Keratinocyte (primary cell): ENCODE results near the gene SCT.

Source experiments
- CTCF ChIP-seq, 3 experiments: IDR thresholded peaks in 1 of 3; conservative IDR thresholded peaks in 1 of 3; optimal IDR thresholded peaks in 1 of 3; 2 replicates in 2 of 3; 3 replicates in 1 of 3; pipeline versions ENCODE3 to v1.5.1; 2011; ENCODE audit warnings: low read length in 3 of 3, mild to moderate bottlenecking in 3 of 3, moderate library complexity in 2 of 3, control low read depth in 1 of 3, inconsistent platforms in 1 of 3; ENCODE audit not compliant: insufficient read depth in 2 of 3; ENCODE audit errors: extremely low read depth in 1 of 3
- EZH2 ChIP-seq: IDR thresholded peaks from one replicate; pipeline ENCODE4 v1.6.1; 2012; ENCODE audit warnings: inconsistent platforms, mild to moderate bottlenecking, low read length, moderate library complexity

DNA sequence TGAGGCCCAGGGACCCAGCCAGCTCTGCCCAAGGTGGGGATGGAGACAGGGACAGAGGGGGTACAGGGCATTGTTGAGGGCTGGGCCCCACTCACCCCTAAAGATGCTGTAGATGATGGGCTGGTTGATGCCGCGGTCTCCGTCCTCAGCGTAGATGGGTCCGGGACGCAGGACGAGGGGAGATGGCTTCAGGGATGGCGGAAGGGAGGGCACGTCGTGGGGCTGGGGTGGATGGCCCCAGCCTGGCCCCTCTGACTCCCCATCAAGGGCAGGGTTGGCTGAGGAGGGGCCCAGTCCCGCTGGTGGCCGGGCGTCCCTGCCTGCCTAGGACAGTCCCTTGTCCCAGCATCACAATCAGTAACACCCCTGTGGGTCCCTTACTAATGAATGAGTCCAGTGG is 6.8 kb downstream of the SCT start:
- no peak for TF ChIP-seq CTCF (optimal IDR thresholded peaks at IDR 0.05 in 1 of 3, IDR thresholded peaks at IDR 0.05 in 1 of 3, conservative IDR thresholded peaks at IDR 0.05 in 1 of 3; ENCODE audit: extremely low read depth in 1 of 3, insufficient read depth in 2 of 3, low read length in 3 of 3)
- no peak for TF ChIP-seq EZH2
